Colonic mucosa (tissue), 4 donors: ENCODE measurements around the gene DOCK7. TPM values are rescaled to one million over a fixed set of nuclear protein-coding genes. Genes with fewer than 3 reads are reported as not detected.

Experiments used
- DNase-seq: peaks from one replicate; pipeline ENCODE4 v3.0.0-alpha.2; 2020
- H3K27ac ChIP-seq: fragments of 200-600 bp; one replicate; pipeline ENCODE4 v1.8.0; 2021
- H3K27me3 ChIP-seq: fragments of 200-600 bp; one replicate; pipeline ENCODE4 v1.8.0; 2021
- H3K36me3 ChIP-seq: fragments of 200-600 bp; one replicate; pipeline ENCODE4 v1.8.0; 2021
- H3K4me1 ChIP-seq: fragments of 200-600 bp; one replicate; pipeline ENCODE4 v1.8.0; 2021; ENCODE audit warnings: mild to moderate bottlenecking
- H3K4me3 ChIP-seq: fragments of 200-600 bp; one replicate; pipeline ENCODE4 v1.8.0; 2021
- H3K9ac ChIP-seq, 2 donors: one replicate each; pipeline ENCODE4 v1.7.0; 2013; ENCODE audit warnings: control low read depth in 2 of 2, low read depth in 2 of 2, low read length in 2 of 2
- H3K9me3 ChIP-seq: fragments of 200-600 bp; one replicate; pipeline ENCODE4 v1.8.0; 2021
- intact Hi-C: fragments of 100-400 bp; cut with DNase I; formaldehyde crosslinking; loops from one replicate; pipeline ENCODE4 v1.14.1; 2022
- total RNA-seq, 2 donors: library from RNA; stranded (reverse); fragmentation: NEBNext Ultra II Directional in 1 of 2; extraction: Animal tissue kit (Norgen Biotek cat#: 25700) in 1 of 2; gene quantifications; one replicate each; pipeline ENCODE4 v1.2.1, GENCODE V29; 2021
- TF ChIP-seq, protein P1 (sequence below): fragments of 200-600 bp; IDR thresholded peaks from one replicate; pipeline ENCODE4 v1.8.0; 2022; ENCODE audit warnings: antibody characterized with exemption, mild to moderate bottlenecking
- donor health status: healthy.
- donor health status: DM: no; HTN: no; CAD: no.
- donor health status: DM: no; HTN: no; CAD: no.

Gene DOCK7
- total RNA-seq, 2 donors from 2014 or later = 44.9 to 53.7 TPM

DNA sequence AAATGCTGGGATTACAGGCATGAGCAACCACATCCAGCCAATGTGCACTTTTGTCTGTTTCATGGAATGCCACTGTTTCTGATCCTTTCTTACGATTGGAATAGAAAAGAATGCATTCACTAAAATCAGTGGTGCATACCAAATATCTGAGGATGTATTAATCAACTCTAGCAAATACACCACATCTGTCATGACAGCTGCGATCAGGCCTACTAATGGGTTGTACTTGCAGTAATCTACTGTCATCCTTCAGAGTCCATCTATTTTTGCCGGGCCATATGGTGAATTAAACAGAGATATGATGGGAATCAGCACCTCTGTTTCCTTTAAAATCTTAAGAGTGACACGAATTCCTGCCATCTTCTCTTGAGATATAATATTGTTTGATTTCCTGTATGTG, 259.8 kb downstream of the DOCK7 start:
- Histone ChIP-seq H3K27me3 (no peaks in the 10 kb centered on the region), H3K9ac (no peak overlapping the region), H3K4me1 (no peaks in the 10 kb centered on the region), H3K36me3 (no peaks in the 10 kb centered on the region), H3K27ac (no peak overlapping the region), H3K9me3 (no peaks in the 10 kb centered on the region), H3K4me3 (no peak overlapping the region)
- TF ChIP-seq, protein P1, sequence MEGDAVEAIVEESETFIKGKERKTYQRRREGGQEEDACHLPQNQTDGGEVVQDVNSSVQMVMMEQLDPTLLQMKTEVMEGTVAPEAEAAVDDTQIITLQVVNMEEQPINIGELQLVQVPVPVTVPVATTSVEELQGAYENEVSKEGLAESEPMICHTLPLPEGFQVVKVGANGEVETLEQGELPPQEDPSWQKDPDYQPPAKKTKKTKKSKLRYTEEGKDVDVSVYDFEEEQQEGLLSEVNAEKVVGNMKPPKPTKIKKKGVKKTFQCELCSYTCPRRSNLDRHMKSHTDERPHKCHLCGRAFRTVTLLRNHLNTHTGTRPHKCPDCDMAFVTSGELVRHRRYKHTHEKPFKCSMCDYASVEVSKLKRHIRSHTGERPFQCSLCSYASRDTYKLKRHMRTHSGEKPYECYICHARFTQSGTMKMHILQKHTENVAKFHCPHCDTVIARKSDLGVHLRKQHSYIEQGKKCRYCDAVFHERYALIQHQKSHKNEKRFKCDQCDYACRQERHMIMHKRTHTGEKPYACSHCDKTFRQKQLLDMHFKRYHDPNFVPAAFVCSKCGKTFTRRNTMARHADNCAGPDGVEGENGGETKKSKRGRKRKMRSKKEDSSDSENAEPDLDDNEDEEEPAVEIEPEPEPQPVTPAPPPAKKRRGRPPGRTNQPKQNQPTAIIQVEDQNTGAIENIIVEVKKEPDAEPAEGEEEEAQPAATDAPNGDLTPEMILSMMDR = no peak
- no peak for DNase-seq
- intact Hi-C loops = no loop called here

DNA sequence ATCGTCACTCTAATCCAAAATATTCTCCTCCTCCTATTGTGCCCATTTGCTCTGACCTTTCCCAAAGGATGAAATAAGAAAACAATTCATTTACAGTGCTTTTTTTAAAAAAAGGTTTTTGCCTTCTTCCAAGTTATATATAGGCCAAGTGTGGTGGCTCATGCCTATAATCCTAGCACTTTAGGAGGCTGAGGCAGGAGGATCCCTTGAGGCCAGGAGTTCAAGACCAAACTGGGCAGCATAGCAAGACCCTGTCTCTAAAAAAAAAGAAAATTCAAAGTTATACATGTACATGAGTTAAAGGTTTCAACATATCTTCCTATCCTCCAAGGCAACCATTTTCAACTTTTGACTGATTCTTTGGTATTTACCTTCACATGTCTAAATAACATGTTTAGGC, 261.4 kb downstream of the DOCK7 start:
- DNase-seq = no peak
- Histone ChIP-seq H3K9me3 (no peaks in the 10 kb centered on the region), H3K27me3 (no peaks in the 10 kb centered on the region), H3K4me3 (no peak overlapping the region), H3K27ac (no peak overlapping the region), H3K36me3 (no peaks in the 10 kb centered on the region), H3K4me1 (no peaks in the 10 kb centered on the region), H3K9ac (no peak overlapping the region)
- intact Hi-C loops = no loop called here
- TF ChIP-seq, protein P1 = no peak

DNA sequence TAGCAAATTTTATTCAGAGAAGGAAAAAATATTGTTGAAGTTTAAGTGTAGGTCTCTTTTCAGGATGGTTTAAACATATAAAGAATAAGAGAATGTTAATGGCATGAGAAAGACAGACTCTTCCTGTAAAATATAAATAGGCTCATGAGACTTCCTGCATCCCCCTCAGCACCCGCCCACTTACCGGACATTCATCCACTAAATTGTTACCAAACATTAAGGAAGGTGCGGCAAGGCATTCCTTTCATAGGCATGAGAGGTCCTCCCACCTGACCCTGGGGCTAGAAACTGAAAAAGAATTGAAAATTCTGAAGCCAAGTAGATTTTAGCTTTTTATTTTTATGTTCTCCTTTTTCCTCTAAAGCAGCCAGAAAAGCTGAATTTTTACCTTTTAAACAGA, 261.9 kb downstream of the DOCK7 start:
- Histone ChIP-seq H3K36me3 (no peaks in the 10 kb centered on the region), H3K9ac (no peak overlapping the region), H3K27ac (no peak overlapping the region), H3K9me3 (no peaks in the 10 kb centered on the region), H3K4me1 (no peaks in the 10 kb centered on the region), H3K4me3 (no peak overlapping the region), H3K27me3 (no peaks in the 10 kb centered on the region)
- intact Hi-C loops = no loop called here
- DNase-seq = no peak
- TF ChIP-seq, protein P1 = no peak

DNA sequence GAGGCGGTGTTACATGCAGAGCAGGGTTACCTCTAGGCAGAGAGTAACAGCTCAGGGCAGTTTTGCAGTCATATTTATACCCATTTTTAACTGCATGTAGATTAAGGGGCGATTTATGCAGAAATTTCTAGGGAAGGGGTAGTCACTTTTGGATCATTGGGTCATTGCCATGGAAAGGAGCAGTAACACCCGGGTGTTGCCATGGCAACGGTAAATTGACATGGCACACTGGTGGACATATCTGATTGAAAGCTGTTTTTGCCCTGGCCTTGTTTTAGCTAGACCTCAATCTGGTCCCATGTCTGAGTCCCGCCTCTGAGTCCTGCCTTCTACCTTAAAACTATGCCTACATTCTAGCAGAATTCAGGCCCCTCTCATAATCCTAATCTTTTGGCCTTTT, 263.1 kb downstream of the DOCK7 start:
- intact Hi-C loops = no loop called here
- no peaks in the 10 kb centered on the region for H3K36me3 ChIP-seq
- no peak overlapping the region for H3K27ac ChIP-seq
- no peak for DNase-seq
- no peaks in the 10 kb centered on the region for H3K9me3 ChIP-seq
- H3K4me3 ChIP-seq = no peak overlapping the region
- H3K4me1 ChIP-seq = no peaks in the 10 kb centered on the region
- H3K27me3 ChIP-seq = no peaks in the 10 kb centered on the region
- TF ChIP-seq, protein P1 = no peak
- no peak overlapping the region for H3K9ac ChIP-seq

DNA sequence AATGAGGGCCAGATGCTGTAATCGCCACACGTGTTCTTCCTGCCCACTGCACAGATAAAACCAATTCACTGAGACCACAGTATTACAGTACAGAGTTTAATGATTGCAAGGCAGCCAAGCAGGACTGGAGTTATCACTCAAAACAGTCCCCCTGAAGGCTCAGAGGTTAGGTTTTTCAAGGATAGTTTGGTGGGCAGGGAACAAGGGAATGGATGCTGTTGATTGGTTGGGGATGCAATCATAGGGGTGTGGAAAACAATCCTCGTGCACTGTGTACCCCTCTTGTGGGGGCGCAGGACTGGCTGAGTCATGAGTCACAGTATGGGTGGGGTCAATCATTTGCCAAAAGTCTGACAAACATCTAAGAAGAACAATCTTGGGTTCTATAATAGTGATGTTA, 263.8 kb downstream of the DOCK7 start:
- Histone ChIP-seq H3K4me1 (no peaks in the 10 kb centered on the region), H3K36me3 (no peaks in the 10 kb centered on the region), H3K9ac (no peak overlapping the region), H3K27ac (no peak overlapping the region), H3K27me3 (no peaks in the 10 kb centered on the region), H3K4me3 (no peak overlapping the region), H3K9me3 (no peaks in the 10 kb centered on the region)
- no peak for DNase-seq
- TF ChIP-seq, protein P1 = no peak
- intact Hi-C loops = no loop called here
